RKO (cell line): ENCODE results near the gene C1QL4.
A peak's percentile ranks its signal among the peaks of the same experiment; 100 is the strongest.

ENCODE experiments used
- DNase-seq: peaks from one replicate; pipeline ENCODE4 v3.0.0-alpha.2; 2016; ENCODE audit warnings: low spot score

C1QL4 gene

DNA sequence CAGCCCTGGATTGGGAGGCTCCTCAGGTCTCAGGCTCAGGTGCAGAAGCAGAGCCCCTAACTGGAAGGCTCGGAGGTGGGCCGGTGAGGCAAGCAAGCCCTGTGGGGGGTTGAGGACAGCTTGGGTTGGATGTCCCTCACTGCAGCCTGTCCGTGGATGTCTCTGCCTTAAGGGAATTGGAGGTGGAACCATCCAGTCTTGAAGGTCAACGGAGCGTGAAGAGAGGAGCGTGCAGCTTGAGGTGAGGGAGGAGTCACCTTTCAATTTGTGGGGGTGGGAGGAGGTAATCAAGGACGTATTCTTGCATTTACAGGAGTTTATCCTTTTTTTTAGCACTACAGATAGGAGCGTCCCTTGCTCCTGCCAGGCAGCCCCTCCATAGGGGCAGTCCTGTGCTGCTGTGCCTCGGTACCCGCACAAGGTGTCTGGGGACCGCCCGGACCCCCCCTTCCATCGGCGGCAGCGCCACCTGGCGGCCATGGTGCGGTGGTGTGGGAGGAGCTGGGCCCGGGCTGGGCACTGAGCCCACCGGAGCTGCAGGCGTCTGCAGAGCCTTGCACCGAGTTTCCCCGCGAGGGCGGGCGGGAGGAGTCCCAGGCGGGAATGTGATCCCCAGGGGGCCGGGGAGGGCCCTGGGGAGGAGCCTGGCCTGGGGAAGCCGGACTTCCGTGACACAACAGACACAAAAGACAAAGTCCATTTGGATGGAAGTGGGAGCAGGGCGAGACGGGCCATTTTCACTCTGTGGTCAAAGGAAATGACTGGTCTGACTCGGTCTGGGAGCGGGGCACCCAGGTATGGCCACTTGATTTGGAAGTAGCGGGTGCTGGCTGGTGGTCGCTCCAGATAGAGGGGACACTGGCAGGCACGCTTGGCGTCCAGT is 10.6 kb upstream of the C1QL4 start:
- peak; percentile 94 for DNase-seq

DNA sequence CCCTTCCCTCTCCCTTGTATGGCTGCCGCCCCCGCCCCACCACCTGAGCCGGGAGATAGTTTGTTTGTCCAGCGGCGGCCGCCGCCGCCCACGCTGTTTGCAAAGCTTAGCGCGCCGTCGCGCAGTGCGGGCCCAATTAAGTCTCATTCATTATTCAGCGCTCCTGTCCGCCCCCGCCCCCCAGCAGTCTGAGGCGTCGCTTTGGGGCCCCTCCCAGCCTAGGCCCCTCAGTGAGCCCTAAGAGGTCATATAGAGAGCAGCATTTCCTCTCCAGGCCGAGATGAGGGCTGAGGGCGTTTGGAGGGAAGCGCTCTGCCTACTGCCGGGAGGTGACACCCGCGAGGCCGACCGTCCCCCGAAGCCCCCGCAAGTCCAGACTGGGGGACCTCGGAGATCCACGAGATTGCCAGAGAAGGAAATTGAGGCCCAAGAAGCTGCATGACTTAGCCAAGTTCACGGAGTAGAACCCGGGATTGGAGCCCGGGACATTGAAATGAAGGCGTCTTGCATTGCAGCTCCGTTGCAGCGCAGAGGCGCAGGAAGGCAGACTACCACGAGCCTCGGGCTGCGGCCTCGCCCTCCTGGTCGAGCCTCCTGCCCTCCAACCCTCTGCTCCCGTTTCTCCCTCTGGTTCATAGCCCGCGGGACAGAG is 9.8 kb upstream of the C1QL4 start, which contains the start of gene DNAJC22:
Gene DNAJC22 (plus strand): TSS at position 230 of the 652 bp plus-strand sequence. CDS start 1,985 bp downstream, outside the sequence.
- no peak for DNase-seq

DNA sequence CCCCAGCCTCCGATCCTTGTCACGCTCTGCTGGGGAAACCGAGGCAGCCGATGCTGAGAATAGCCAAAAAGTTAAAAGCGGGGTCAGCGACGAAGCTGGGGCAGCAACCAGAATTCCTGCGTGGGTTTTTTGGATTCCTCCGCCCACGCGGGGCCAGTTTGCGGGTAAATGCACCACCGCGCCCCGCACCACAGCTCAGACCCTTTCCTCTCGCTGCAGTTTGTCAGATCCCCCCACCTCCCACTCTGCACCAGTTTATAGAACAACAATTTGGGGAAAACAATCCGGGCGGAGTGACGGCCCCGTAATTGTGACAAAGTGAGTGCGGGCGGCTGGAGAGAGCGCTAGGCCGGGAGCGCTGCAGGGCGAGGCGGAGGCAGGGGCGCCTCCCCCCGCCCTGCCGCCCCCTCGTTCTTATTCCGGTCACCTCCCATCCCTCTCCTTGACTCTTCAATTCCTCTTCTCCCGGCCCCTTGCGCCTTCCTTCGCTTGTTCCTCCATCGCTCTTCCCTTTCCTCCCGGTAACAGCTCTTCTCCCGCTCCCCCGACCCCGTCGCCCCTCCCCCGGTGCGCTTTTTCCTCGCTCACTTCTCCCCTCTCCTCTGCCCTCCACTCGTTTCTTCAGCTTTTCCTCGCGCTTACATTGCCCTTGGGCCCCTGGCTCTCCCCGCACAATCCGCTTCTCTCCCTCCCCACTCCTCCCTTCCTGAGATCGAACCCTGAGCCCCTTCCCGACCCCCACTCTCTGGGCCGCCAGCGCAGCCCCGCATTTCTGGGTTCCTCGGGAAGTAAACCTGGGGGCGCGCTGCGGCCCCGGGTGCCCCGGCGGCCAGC is 9.1 kb upstream of the C1QL4 start:
- DNase-seq = no peak

DNA sequence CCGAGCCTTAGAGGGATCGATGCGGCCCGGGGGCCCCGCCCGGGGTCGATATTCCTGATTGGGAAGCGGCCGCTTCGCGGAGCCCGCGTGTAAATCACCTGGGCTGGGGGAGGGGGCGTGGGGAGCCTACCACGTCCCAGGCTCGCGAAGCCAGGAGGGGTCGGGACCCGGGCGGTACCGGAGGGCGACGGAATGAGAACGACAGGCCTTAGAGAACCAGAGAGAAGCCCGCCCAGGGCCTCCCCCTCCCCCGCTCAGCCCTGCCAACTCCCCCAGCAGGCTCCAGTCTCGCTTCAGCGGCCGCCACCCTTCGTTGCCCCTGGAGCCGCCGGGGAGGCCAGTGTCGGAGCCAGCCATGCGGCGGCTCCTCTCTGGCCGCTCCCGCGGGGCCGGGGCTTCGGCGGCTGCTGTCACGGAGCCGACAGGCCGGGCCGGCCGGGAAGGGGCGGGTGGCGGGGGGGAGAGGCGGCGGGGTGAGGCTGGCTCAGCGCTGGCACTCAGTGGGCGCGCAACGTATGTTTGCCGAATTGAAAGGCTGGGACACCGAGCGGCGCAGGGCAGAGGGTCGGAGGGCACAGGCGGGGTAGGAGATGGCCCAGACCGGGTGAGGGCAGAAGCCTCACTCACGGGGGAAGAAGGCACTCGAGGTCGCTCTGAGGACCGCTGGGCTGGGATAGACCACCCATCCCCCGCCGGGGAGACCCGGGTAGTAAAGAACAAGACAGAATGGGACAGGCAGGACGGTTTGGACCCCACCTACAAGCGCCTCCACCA is 8.2 kb upstream of the C1QL4 start:
- DNase-seq = no peak

DNA sequence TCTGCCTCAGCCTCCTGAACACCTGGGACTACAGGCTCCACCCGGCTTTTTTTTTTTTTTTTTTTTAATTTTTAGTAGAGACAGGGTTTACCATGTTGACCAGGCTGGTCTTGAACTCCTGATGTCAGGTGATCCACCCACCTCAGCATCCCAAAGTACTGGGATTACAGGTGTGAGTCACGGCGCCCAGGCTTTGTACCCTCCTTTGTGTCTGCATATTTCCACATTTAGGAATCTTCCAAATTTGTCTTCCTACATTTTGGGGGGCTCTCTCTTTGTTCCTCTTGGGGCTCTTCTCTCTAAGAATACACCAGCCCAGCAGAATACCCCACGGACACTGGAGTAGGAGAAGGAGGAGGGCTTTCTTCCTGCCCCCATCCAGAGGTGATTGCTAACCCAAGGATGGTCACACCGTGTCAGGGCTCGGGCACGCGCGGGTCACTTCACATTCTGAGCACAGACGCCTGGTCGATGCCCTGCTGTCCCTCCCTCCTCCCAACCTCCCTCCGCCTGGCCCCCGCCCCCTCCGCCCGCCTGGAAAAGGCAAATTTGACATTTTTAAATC is 7.6 kb upstream of the C1QL4 start:
- DNase-seq = no peak

DNA sequence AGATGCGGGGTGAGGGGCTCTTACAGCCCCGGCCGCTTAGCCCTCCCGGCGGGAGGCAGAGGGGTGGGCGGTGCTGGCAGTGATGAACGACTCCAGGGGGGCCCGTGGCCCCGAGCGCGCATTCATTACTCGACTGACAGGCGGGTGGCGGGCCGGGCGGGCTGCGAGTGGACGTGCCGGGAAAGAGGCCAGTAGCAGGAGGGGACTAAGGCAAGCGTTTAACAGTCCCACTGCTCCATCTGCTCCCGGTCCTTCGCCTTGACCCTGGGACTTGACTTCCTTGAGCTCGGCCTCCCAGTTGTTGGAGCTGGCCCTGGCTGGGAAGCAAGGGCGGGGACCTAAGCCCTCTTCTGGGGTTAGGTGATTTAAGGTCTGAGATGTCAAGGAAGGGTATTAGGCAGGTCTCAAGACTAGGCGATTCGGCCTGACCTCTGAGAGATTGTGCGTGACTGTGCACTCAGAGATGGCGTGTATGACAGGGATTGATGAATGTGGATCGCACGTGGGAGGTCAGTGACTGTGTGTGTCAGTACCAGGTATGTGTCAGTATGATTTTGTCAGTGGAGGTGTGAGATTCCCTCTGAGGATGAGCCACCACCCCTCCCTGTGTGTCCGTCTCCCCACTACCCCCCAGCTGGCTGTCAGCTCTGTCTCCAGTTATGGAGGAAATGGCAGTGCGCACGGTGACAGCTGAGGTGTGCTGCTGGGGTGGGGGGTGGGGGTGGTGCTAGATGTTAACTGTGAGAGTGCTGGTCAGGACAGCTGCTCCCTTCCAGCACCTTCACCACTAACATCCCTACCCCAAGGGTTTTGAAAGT is 6.1 kb upstream of the C1QL4 start:
- no peak for DNase-seq

DNA sequence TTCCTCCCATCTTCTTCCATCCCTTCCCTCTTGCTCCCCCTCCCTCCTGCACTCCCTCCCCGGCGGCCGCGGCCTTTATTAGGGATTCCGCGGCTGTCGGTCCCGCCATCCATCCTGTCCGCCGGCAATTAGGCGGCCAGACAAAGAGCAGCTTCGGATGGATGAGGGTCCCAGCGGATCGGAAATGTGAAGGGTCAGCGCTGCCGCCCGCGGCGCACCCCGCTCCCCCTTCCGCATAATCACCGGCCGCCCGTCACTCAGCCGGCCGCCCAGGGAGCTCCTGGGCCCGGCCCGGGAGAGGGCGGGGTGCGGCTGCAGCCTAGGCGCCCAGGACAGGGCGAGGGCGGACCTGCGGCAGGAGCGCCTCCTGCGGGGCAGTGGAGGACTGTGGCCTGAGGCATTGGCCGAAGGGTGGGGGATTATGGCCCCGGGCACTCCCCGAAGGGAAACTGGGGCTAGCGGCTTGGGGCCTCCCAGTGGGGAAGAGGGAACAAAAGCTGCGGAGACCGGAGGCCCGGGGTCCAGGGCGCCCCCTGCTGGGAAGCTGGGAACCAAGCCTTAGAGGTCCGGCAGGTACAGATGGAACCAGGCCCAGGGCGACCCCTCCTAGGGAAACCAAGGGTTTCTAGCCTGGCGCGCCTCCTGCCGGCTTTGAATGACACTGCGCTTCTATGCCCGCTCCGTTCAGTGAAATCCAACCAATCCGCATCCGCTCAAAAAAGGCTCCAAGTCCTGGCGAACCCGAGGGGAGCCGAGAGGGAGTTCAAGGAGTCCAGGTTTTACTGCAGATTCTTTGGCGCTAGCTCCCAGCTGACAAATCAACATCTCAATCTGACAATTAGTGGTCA is 5.3 kb upstream of the C1QL4 start:
- DNase-seq = no peak

DNA sequence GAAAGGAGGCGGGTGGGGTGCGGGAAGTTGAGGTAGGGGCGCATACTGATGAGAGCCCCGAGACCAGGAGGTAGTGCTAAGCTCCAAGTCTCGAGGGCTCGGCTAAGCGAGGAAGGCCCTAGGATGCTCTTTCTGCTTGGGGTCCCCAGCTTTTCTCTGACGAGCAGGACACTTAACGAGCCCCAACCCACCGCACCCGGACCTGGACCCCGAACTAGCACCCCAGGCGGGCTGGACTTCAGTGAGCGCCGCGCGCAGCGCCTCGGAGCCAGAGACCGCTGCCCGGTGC is 4.7 kb upstream of the C1QL4 start:
- DNase-seq = no peak

DNA sequence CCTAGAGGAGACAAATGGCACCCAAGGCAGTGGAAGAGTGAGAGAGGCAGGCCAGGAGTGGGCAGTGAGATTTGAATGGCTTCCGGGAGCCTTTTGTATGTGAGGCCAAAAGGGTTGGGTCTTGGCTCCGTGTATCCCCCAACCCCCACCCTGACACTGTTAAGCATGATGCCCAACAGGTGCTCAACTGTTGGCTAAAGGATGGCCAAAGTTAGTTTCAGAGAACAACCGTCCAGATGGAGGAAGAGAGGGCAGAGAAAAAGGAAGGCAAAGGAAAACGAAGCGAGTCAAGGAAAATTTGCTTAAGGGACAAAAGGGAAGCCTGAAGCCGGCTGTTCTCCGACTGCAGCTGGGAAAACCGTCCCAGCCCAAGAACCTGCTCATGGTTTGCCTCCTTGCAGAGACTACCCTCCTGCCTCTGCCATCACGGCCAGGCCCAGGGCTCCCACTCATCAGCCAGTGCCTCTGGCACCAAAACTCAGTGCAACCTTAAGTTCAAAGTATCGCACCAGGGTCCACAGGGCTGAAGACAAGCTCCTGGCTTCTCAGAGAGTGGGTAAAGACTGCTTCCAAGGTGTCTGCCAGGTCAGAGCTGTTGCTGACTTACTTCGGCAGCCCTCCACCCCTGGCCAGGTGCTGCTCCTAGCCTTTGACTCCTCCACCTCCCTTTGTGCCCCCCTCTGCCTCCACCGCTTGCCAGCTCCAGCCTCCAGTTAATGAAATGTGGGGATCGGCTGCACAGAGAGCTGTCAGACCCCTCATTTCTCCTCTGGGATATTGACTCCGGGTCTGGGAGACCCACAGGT is 4.2 kb upstream of the C1QL4 start:
- no peak for DNase-seq

DNA sequence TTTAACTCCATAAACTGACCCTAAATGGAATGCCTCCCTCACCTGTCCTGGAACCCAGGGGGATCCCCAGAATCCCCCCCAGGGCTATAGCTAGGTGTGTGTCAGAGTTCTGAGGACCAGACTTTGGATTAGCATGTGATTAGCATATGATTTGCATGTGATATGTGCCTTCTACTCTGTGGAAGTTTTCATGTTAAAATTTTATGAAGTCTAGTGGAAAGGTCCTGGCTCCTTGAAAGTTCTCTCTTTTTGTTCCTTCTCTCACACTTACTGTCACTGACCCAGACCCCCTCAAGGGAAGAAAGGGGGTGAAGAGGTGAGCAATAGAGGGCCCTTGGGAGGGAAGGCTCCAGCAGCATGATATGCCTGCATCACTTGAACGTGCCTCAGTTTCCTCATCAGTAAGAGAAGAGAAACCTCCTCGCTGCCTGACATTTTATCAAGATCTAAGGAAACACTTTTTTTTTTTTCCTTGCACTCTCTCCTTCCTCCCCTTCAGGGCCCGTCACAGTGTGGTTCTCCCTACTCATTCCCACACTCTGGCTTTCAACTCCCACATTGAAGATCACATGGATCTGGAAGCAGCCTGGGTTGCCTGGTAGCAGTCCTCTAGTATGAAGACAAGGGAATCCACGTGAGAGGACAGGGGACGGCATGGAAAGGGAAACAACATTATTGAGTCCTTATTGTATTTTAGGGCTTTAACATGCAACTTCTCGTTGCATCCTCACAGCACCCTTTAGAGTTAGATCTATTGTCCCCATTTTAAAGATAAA is 3.3 kb upstream of the C1QL4 start:
- DNase-seq = no peak

DNA sequence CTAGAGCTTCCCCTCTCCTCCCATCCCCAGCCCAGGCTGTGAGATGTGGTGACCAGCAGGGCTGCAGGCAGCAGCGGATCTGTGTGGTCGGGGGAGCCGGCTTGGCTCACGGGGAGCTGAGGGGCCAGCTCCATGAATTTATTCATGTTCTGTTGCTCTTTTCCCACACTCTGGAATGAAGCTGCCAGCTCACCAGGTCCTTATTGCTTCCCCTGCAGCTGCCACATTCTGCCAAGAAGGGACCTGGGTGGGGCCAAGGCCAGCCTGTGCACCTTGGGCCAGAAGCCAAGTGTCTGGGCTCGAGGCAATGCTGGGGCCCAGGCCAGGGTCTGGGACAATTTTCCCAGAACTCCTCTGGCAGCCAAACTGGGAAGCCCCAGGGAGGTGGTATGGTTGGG is 2.5 kb upstream of the C1QL4 start:
- DNase-seq = no peak

DNA sequence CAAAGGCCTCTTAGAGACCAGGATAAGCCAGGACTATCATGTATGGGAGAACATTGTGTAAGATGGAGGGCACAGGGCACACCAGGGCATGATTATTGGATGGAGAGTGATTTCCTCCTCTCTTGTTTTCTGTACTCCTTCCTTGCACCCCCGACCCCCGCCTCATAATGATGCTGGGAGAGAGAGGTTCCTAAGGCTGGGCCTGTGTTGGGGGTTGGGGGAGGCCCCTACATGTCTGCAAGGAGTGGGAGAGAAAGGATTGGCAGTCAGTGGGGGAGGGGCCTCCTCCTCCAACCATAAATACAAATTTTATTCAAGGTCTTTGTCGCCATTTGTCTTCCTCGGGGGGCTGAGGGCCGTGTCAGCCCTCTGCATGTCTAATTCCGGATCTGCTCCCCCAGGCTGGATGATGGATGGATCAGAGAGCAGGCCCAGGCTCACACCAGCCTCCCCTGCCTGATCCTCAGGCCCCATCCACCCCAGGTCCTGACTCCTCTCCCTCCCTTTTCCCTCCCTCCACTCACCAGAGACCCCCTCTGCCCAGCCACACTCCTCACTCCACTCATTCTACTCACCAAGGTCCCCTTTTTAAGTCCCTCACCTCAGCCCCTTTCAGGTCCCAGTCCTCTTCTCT is 2.0 kb upstream of the C1QL4 start:
- no peak for DNase-seq

DNA sequence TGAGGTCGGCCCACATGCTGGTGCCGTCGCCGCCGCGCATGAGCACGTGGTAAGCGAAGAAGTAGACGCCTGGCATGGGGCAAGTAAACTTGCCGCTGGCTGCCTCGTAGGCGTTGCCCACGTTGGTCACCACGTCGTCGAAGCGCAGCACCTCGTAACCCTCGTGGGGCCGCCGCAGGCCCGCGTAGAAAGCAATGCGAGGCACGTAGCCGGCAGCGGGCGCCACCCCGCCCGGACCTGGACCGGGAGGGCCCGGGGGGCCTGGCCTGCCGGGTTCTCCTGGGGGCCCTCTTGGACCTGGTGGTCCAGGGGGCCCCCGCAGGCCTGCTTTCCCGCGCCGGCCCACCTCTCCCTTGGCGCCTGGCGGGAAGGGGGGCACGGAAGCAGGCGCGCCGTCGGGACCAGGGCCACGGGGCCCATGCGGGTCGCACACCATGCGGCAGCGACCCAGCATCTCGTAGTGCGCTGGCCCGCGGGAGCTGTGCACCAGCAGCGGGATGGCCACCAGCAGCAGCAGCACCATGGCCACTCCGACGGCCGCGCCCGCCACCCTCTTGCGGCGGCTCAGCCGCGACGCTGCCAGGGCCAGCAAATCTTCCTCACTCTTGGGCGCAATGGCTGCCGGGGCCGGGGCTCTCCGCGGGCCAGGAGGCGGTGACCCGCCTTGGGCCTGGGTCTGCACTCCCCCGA is 888 bp downstream of the C1QL4 start:
- no peak for DNase-seq

DNA sequence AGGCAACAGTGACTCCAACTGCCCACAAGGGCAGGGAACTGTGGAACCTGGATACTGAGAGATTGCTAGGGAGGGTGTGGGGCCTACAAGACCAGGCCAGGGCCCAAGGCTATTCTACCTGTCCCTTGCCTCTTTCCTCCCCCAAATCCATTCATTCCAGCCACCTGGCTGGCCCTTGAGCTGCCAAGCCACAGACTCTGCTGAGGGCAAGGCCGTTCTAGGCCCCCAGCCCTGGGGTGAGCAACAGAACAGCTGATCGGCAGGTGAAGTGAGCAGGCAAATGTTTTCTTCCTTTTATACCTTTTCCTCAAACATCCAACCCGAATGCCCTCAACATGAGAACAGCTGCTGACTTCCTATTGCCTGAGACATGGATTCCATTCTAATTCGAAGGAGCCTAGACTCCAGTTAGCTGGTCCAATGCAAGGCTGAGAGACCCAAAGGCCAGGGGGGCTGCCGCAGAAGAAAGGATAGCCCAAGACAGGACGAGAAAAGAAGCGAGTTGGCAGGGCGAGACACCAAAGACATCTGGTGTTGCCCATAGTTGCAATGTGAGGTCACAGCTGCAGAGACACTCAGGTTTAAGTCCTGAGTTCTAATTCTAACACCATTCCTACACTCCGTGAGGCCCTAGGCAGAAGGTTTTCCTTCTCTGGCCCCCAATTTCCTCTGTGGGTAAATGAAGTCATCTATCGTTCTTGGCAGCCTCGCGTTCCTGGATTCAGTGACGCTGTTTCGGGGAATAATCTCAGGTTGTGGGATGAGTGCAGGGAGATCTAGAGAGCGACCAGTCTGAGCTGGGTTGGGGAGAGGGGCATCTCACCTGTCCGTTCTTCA is 1.7 kb downstream of the C1QL4 start:
- no peak for DNase-seq

DNA sequence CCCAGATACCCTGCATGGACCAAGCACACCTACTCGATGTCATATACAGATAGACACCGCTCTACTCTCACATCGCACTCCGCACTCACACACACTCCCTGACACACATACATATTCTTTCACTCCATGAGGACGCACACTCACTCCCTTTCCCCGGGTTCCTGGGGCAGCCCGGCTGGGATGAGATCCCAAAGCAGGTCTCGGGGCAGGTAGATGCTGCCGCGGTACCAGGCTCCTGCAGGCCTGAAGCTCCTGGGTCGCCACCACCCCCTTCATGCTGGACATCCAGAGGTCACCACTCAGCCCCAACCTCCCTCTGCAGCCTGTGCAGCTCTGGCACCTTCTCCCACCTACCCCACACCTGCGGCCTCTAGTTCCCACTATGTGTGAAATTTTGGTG is 2.3 kb downstream of the C1QL4 start:
- no peak for DNase-seq

DNA sequence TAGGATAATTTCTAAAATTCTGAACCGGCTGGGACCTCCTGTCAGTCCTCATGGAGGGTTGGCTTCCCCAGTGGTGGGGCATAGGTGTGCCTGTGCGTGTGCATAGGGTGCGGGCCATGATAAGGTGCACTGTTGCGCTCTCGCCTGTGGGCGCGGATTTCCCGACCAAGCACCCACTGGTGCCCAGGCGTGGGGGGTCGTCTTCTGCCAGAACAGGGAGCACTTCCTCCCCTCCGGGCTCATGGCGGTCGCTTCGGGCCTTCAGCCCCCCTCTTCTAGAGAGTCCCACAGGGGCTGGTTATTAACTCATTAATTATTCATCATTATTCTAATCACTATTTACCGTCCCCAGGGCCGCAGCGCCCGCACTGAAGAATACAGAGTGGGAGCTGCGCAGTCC is 2.8 kb downstream of the C1QL4 start:
- DNase-seq = no peak
